Embryonic facial prominence (tissue), 1 donor: ENCODE measurements around the gene ASB8.
"Not testable (repeated sequence)": the region's sequence is repeated elsewhere in the genome, so short reads cannot be mapped to it uniquely, and the experiment has no call there.

ENCODE experiments used
- DNase-seq: peaks from one replicate; pipeline ENCODE4 v3.0.0-alpha.2; 2016; ENCODE audit errors: extremely low spot score

ASB8 gene

DNA sequence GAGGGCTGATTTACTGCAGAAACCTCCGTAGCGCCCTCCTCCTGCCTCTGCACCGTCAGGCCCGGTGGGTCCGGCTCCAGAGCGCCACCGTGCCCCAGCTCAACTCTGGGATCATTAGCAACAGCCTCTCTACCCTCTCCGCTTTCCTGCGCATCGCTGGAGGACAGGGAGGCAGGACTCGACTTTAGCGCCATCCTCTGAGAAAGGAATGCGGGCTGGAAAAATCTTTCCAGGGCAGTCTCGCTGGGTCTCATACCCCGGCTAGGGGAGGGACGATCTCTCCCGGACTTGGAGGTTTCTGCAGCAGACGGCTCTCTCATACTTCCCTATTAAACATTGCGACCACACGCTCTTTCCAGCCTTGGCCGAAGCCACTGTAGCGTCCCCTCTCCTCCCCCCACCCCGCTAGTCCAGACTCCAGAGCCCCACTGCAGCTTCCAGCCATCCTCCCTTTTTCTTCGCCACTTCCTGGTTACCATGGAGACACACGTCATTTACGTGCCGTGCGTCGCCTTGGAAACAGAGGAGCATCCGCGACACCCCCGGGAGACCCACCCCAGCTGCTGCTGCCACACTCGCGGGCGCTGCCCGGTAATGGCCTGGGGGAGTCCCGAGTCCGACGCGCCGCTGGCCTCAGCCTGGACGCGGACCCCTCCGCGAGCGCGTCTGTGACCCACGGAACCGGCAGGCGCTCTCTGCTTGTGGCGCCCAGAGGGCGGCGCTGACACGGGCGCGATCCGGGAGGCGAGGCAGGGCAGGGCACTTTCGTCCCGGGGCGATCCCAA, 26.0 kb upstream of the ASB8 start, which contains the start of gene CCDC184:
TSS of gene CCDC184 (plus strand) at position 554 of the 785 bp plus-strand sequence. CDS start 479 bp downstream, outside the sequence.
- DNase-seq: peak; percentile 39

DNA sequence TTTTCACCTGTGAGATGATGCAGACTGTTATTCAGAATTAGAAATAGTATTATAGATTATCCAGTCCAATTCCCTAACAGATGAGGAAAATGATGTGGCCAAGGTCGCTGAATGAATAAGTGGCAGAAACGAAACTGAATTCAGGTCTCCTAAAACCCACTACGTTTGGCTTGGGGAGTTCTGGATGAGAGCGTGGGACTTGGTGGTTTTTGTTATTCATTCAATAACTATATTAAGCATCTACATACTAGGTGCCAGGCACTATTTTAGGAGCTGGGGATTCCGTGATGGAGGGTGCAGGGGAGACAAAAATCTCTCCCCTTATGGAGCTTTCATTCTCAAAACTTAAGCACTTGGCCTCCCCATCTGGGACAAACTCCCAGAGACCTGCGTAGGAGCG, 25.3 kb upstream of the ASB8 start:
- no peak for DNase-seq

DNA sequence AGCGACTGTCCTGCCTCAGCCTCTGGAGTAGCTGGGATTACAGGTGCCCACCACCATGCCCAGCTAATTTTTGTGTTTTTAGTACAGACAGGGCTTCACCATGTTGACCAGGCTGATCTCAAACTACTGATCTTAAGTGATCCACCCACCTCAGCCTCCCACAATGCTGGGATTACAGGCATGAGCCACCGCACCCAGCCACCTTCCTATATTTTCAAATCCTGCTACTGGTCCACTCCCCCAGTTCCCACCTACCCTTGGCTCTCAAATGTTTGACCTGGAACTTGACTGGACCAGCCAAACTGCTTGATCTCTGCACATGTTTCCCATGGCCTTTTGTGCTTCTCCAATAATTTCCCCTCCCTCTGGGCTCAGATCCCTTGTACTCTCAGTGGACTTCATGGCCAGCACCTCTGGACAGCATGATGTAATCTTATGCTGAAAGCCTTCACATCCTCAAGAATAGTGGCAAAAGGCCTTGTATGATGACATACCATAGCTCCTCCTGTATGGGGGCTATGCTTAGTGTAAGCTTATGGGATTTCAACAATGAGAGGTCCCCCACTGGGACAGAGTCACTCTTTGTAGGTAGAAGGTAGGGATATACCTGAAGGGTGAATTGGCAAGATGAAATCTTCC, 23.7 kb upstream of the ASB8 start:
- no peak for DNase-seq

DNA sequence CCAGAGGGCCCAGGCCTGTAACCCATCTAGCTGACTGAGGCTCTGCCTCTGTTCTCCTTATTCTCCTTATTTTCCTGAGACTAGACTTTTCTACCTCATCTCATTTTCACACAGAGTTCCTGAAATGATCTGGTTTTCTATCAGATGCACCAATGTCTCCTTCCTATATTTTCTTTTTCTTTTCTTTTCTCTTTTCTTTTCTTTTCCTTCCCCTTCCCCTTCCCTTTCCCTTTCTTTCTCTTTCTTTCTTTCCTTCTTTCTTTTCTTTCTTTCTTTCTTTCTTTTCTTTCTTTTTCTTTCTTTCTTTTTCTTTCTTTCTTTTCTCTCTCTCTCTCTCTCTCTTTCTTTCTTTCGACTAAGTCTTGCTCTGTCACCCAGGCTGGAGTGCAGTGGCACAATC, 23.1 kb upstream of the ASB8 start:
- DNase-seq: no peak

DNA sequence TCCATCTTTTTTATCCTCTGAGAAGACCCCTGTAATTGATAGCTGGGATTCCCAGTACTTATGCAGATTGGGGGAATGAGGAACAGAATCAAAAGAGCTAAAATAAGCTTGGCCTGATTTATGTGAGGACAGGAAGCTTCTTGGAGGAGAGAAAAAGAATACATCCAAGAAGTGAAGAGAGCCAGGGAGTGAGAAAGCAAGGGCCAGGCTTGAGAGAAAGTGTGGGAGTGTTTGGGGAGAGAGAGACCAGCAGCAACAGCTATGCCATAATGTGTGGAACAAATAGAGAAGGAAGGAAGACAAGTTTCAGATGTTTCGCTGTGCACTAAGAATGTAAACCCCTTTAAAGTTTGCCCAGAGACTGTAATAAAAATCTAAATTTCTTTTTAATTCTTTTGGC, 22.2 kb upstream of the ASB8 start:
- no peak for DNase-seq

DNA sequence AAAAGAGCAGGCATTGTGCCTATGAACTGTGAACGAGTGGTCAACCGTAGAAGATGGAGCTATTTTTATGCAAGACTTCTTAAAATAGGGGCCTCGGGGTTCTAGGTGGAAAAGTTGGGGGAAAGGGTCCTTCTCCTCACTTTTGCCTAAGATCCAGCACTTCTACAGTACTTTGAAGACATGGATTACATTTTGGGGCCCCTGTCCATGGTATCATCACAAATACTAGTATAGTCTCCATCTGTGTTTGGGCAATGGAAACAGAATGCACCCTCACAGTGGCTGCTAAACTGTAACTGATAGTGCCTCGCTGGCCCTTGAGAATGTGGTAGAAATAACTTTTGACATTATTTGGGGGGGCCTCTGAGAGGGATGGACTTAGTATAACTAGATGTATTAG, 20.7 kb upstream of the ASB8 start:
- no peak for DNase-seq

DNA sequence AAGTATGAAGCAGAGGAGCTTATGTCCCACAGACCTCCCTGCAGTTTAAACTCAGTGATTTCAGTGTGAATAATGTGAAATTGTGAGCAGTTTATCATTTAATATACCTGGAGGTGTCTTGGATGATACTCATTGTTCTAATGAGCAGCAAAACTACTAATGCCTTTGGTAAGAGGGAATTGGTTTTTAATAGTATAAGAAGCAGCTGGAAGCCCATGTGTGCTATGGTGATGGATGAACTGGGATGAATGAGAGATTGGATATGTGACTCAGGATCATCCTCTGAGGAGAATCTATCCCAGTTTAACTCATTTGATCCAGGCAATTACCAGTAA, 19.1 kb upstream of the ASB8 start:
- DNase-seq: no peak

DNA sequence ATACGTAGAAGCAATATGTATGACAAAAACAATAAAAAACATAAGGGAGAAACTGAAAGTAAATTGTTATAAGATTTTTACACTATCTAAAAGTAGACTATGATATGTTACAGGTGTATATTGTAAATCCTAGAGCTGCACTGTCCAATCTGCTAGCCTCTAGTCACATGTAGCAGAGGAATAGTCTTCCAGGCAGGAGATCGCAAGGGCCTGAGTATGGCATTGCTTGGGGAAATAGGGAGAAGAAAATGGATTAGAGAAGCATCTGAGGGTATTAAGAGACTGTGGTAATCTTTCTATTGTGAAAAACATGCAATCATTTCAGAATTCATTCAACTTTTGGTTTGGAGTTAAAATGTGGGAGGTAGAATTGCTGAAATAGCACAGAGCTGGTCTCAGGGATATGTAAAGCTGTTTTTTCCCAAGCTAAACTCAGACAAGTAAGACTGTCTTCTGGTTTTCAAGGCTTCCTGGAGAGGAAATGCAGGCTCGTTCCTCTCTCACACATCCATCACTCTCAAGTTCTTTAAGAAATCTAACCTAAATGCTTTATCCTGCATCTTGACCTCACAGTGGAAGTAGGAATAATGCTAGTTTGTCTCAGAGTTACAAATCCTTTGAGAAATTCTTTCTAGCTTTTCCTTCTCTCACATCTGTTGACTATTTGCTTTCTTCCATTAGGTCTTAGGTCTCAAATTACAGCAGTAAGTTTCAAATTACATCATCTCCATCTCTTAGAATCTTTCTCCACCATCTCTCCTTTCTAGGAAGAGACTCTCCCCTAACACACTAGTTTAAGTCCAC, 18.5 kb upstream of the ASB8 start:
- peak; percentile 29 for DNase-seq

DNA sequence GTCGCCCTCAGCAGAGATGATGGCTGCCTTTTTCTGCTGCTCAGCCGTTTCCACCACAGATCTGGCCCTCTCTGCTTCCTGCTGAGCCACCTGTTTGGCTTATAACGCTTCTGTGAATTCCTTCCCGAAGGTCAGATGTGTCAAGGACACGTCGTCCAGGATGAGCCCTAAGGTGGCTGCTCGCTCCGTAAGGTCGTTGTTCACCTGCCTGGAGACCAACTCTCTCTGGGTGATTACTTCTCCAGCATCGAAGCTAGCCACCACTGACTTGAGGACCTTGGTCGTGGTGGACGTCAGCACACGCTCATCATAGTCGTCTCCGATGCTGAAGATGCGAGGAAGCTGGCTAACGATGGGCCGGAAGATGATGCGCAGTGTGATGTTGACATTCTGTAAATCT, 11.7 kb upstream of the ASB8 start:
- DNase-seq: no peak

DNA sequence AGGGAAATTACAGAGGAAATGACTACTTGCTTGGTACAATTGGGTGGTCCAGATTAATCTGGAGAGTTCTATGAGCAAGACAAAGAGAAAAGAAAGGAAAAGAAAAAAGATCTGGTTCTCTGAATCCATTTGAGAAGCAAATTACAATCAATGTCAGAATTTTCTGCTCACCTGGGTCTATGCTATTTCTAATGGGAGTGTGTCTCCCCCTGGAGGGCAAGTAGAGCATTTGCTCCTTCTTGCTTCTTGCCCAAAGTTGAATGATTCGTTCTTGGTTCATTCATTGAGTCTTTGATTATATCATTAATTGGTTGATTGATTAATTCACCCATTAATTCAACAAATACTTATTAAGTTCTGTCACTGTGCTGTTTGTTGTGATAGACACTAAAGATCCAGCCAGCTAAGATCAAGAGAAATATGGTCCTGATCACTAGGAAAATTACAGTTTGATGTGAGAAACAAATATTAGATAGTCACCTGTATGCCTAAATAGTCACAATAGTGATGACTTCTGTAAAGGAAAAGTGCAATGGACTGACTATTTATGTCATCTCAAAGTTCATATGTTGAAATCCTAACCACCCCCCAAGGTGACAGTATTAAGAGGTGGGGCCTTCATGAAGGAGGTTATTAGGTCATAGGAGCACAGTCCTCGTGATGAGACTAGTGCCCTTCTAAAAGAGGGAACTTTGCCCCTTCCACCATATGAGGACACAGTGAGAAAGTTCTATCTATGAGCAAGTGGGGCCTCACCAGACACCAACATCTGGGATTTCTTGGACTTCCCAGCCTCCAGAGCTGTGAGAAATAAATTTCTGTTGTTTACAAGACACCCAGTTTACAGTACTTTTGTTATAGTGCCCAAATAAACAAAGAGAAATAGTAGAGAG, 8.0 kb upstream of the ASB8 start:
- DNase-seq: peak; percentile 31

DNA sequence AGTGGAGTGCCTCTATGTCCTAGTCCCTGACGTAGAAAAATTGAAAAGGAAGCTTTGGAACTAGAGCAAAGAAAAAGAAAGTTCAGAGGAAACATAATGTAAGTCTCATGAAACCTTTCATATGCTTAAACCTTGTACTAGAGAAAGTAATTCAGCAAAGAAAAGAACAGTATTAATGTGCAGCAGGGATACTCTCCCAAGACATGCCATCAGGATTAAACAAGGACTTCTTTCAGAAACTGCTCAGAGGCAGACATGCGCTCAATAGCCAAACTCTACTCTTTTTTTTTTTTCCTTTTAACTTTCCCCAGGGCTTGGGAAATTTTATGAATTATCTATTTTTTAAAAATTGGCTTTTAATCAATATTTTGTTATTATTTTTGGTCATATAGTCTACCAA, 7.1 kb upstream of the ASB8 start:
- no peak for DNase-seq

DNA sequence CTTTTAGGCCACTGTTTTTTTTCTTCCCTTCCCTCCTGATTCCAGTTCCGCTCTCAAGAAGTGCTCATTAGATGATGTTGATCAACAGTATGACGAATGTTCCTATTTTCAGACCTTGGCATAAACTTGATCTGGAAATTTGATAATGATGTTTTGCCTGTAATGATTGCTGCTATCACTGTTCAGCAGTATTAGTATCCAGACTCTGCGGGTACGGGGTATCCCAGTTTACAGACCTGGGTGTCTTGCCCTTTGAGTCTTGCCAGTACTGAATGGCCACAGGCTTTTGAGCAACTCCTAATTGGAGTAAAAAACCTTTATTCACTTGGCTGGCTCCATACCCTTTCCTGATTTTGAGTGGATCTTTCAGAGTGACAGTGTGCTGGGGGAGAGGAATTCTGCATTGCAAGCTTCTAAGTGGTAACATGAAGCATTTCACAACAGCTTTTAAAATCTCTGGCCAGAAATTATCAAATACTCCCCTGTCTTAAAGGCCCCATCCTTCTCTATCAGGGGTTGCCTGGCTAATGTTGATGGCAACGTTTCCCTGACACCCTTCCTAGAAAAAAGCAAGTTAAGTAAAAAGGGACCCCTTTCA, 5.9 kb upstream of the ASB8 start:
- no peak for DNase-seq

DNA sequence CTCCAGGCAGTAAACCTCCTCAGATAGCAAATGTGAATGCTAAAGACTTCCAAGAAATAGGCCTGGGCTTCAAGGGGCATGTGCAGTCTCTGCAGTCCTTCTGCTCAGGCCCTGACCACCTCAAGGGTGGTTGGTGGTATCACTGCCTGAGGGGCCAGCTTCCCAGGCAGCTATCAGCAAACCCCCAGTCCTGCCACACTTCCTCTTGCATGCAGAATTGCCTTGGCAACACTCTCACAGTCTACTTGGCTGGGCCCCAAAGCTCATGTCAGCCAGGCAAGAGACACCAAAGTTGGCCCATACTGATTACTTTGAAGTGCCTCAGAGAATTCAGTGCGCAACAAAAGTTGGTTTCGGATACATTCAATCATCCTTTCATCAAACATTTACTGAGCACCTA, 3.5 kb upstream of the ASB8 start:
- no peak for DNase-seq

DNA sequence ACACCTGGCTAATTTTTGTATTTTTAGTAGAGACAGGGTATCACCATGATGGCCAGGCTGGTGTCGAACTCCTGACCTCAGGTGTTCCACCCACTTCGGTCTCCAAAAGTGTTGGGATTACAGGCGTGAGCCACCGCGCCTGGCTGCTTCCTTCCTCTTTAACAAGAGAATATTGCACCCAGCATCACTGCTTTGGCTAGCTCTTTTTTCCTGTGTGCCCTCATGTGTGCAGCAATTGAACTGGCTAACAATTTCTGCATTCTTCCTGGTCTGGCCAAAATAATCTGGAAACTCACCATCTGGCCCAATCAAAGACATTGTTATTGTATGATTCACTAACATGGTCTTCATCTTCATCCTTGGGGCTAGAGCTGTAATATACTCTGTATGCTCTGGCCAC, 2.7 kb upstream of the ASB8 start:
- DNase-seq: no peak

DNA sequence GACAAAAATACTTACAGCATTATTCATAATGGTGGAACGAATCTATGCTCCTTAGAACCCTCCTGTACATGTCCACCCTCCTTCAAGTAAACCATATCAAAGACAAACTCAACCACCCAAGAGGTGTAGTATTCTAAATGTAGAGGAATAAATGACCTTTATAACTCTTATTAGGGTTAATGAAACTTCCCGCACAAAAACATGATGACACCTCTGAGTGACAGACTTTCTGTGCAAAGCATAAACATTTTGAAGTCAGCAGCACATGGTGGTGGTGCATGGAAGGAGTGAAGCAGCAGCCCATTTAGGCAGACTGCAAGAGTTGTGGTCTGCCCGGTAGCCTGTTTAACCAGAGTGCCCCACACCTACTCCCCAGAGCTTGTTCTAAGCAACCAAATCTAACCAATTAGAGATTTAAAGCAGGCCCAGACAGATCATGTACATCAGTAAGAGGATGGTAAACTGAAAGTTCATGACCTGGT, 615 bp upstream of the ASB8 start:
- DNase-seq: no peak

DNA sequence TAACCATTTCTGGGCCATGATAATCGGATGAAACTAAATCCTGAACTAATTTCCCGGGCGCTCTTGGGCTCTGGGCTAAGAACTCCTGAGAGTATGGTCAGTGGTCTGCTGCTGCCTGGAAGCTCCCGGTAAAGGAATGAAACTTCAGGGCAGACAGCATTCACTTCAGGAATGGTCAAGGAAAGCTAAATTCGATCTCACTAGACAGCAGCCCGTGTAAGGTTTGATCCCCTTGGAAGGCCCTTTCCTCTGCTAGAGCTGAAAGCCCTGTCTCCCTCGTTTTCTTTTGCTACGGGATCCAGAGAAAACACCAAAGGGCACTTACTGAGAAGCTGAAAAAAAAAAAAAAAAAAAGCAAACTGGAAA, 680 bp downstream of the ASB8 start:
- no peak for DNase-seq

DNA sequence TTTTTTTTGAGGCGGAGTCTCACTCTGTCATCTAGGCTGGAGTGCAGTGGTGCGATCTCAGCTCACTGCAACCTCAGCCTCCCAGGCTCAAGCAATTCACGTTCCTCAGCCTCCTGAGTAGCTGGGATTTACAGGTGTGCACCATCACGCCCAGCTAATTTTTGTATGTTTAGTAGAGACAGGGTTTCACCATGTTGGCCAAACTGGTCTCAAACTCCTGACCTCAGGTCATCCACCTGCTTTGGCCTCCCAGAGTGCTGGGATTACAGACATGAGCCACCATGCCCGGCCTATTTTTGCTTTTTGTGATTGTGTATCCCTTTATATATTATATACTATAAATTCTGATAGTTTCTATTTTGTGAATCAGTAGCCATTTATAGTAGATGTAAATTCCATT, 1.5 kb downstream of the ASB8 start:
- DNase-seq: not testable (repeated sequence)

DNA sequence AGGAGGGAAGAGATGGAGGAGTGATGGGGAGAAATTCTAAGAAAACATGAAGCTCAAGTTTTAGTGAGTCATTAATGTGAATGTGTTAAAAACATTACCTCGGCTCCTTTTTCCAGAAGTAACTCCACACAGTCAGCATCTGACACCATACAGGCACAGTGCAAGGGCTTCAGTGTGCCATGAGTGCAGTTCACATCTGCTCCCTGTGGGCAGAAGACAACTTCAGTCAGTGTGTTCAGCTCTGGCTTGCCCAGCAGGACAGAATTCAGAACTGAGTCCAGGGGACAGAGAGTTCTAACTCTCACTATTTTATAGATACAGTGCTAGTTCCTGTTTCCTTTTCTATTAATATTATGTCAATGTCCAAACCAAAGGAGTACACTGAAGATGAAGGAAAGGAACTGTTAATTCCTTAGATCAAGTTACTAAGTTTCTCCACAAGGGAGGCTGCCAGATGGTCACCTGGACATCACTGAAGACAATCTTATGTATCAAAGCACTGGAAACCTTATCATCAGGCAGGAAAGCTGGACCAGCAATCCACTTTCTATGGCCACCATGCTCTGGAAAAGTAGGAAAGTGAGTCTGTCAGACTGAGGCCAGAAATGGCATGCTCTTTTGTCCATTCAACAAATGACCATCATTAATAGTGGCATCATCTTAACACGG, 6.1 kb downstream of the ASB8 start:
- DNase-seq: no peak

DNA sequence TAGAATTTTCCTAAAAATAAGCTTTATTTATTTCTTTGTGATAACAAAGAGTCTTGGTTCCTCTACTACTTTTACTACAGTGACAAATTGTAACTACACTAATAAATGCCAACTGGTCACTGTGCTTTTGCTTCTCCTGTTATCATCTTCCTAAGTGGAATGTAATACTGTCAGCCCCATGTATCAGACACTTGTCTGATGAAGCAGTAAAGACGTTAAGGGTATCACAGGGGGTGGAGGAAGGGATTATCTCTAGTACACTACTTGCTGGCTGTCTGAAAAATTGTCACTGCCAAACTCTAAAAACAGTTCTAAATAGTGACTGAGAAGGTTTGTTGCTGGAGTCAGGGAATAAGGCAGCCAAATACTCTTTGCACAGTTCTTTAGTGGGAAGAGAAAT, 11.3 kb downstream of the ASB8 start:
- no peak for DNase-seq

DNA sequence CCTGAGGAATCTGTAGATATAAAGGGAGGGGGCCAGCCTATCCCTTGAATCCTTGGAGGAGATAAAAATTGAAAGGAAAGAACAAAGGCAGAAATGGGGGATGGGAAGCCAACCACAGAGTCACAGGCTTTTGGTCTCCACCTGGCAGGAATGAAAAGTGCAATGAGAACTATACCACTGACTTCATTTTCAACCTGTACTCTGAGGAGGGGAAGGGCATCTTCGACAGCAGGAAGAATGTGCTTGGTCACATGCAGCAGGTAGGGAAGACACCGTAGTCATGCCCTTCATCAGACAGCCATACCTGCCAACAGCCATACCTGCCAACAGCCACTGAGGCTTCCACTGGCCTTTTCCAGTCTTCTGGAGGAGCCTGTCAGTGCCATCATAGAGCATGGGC, 13.4 kb downstream of the ASB8 start:
- DNase-seq: no peak
